ENCODE measurements around the gene NTMT1. TPM values are rescaled to one million over a fixed set of nuclear protein-coding genes. Genes with fewer than 3 reads are reported as not detected.

Gene NTMT1
- total and polyA plus RNA-seq, 10 of the 15 experiments (the other 5 are each of a cell fraction or from before 2014, with no cell fraction given): 12.8 to 85.4 (median 39.3) TPM

DNA sequence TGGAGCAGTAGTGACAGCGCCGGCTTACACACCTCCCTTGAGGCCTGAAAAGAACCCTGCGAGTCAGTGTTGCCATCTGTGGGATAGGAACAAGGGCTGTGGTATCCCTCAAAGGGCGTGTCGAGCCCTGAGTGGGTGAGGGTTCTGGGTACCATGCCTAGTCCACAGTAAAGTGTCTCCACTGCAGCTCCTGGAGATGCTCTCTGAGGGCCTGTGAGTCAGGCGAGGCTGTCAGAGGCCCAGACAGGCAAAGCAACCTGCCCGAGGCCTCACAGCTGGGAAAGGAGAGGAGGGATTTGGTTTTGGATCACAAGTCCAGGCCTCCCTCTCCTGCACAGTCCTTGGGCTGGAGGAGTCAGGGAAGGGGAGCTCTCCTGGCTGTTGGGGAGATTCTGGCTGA is 45.6 kb downstream of the NTMT1 start:
- H3K4me3 ChIP-seq: no peak overlapping the region
- no peak overlapping the region for H2AFZ ChIP-seq (ENCODE audit: control insufficient read depth, low read depth, low read length)
- ChIA-PET RAD21 (ENCODE audit: unreplicated experiment) (interaction anchor here (0.5 kb wide), 1 partner anchor 55 kb away, joined by 4 read pairs; no protein-coding TSS in a partner anchor), CTCF (no interaction called here), SMC1A (ENCODE audit: uncharacterized antibody, unreplicated experiment) (no interaction called here), POLR2A (no interaction called here)
- TF ChIP-seq SUPT20H (IDR thresholded peaks at IDR 0.05; ENCODE audit: borderline replicate concordance, control insufficient read depth, low read depth, low read length) (no peak), NFYA (IDR thresholded peaks at IDR 0.05; ENCODE audit: borderline replicate concordance, low read depth, low read length) (no peak), RFX5 (IDR thresholded peaks at IDR 0.05; ENCODE audit: low read depth, low read length) (no peak), ZSCAN29 (IDR thresholded peaks at IDR 0.05) (no peak), YY1 (IDR thresholded peaks at IDR 0.05; ENCODE audit: low read depth, low read length) (no peak), FOXM1 (IDR thresholded peaks at IDR 0.05; ENCODE audit: low read depth, low read length) (no peak), ZNF384 (IDR thresholded peaks at IDR 0.05; ENCODE audit: borderline replicate concordance, low read depth, low read length) (no peak), CTCF (IDR thresholded peaks at IDR 0.05 in 2 of 3, conservative IDR thresholded peaks at IDR 0.05 in 1 of 3; ENCODE audit: control insufficient read depth in 2 of 3, extremely low read depth in 1 of 3, insufficient read depth in 1 of 3, low read depth in 3 of 3, low read length in 3 of 3) (no peak), IRF4 (IDR thresholded peaks at IDR 0.05; ENCODE audit: low read depth, low read length) (no peak), ASH2L (IDR thresholded peaks at IDR 0.05; ENCODE audit: borderline replicate concordance, low read depth) (no peak), PML (IDR thresholded peaks at IDR 0.05; ENCODE audit: low read length) (no peak), RELA (IDR thresholded peaks at IDR 0.05; ENCODE audit: borderline replicate concordance, partially characterized antibody) (no peak), RAD51 (IDR thresholded peaks at IDR 0.05) (no peak)
- TF ChIP-seq, protein P1, sequence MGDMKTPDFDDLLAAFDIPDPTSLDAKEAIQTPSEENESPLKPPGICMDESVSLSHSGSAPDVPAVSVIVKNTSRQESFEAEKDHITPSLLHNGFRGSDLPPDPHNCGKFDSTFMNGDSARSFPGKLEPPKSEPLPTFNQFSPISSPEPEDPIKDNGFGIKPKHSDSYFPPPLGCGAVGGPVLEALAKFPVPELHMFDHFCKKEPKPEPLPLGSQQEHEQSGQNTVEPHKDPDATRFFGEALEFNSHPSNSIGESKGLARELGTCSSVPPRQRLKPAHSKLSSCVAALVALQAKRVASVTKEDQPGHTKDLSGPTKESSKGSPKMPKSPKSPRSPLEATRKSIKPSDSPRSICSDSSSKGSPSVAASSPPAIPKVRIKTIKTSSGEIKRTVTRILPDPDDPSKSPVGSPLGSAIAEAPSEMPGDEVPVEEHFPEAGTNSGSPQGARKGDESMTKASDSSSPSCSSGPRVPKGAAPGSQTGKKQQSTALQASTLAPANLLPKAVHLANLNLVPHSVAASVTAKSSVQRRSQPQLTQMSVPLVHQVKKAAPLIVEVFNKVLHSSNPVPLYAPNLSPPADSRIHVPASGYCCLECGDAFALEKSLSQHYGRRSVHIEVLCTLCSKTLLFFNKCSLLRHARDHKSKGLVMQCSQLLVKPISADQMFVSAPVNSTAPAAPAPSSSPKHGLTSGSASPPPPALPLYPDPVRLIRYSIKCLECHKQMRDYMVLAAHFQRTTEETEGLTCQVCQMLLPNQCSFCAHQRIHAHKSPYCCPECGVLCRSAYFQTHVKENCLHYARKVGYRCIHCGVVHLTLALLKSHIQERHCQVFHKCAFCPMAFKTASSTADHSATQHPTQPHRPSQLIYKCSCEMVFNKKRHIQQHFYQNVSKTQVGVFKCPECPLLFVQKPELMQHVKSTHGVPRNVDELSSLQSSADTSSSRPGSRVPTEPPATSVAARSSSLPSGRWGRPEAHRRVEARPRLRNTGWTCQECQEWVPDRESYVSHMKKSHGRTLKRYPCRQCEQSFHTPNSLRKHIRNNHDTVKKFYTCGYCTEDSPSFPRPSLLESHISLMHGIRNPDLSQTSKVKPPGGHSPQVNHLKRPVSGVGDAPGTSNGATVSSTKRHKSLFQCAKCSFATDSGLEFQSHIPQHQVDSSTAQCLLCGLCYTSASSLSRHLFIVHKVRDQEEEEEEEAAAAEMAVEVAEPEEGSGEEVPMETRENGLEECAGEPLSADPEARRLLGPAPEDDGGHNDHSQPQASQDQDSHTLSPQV (IDR thresholded peaks at IDR 0.05): no peak
- TF ChIP-seq, protein P2, sequence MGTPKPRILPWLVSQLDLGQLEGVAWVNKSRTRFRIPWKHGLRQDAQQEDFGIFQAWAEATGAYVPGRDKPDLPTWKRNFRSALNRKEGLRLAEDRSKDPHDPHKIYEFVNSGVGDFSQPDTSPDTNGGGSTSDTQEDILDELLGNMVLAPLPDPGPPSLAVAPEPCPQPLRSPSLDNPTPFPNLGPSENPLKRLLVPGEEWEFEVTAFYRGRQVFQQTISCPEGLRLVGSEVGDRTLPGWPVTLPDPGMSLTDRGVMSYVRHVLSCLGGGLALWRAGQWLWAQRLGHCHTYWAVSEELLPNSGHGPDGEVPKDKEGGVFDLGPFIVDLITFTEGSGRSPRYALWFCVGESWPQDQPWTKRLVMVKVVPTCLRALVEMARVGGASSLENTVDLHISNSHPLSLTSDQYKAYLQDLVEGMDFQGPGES (IDR thresholded peaks at IDR 0.05): no peak
- no peaks in the 10 kb centered on the region for H3K36me3 ChIP-seq (ENCODE audit: control insufficient read depth in 2 of 2, insufficient read depth in 2 of 2, low read length in 1 of 2)
- peaks cover 0 to 2% of the 10 kb centered on the region in 2 experiments; a peak in 2 of 4 replicates for H3K27me3 ChIP-seq (replicated peaks in 1 of 2; ENCODE audit: control insufficient read depth in 2 of 2, insufficient read depth in 2 of 2, low read length in 1 of 2)
- in situ Hi-C loops (cut with MboI) (no loop called here), intact Hi-C loops (cut with micrococcal nuclease; ENCODE audit: unreplicated experiment) (no loop called here)
- 18% methylated on average over 7 of the region's 7 CpGs for WGBS (ENCODE audit: insufficient coverage, insufficient replicate concordance, low lambda C conversion rate, missing lambda C conversion rate)
- H3K27ac ChIP-seq (ENCODE audit: control insufficient read depth, insufficient read depth): no peak overlapping the region
- no peaks in the 10 kb centered on the region for H3K79me2 ChIP-seq (ENCODE audit: control insufficient read depth, insufficient read depth, low read length)
- no peaks in the 10 kb centered on the region for H3K4me1 ChIP-seq (ENCODE audit: control insufficient read depth, insufficient read depth, low read length)
- DNase-seq (ENCODE audit: low read depth, low spot score): no peak
- H4K20me1 ChIP-seq (ENCODE audit: control insufficient read depth, insufficient read depth): no peaks in the 10 kb centered on the region
- no TSS peak for BruUV-seq (replicated peaks)
- no peak for FAIRE-seq
- no peak overlapping the region for H3K4me2 ChIP-seq (ENCODE audit: control insufficient read depth, insufficient read depth)
- no peaks in the 10 kb centered on the region for H3K9me3 ChIP-seq (replicated peaks; ENCODE audit: control insufficient read depth, insufficient read depth, low read length)
- H3K9ac ChIP-seq (ENCODE audit: control insufficient read depth, insufficient read depth, low read length): no peak overlapping the region
- no peak for ATAC-seq

Measured in GM12878 (cell line).